ENCODE results near the gene FGR. TPM values are rescaled to one million over a fixed set of nuclear protein-coding genes. Genes with fewer than 3 reads are reported as not detected.
A peak's percentile ranks its signal among the peaks of the same experiment; 100 is the strongest.

FGR gene
- total and polyA plus RNA-seq, 2 of the 13 experiments (the other 11 are each of a cell fraction or from before 2014, with no cell fraction given), result not detected

DNA sequence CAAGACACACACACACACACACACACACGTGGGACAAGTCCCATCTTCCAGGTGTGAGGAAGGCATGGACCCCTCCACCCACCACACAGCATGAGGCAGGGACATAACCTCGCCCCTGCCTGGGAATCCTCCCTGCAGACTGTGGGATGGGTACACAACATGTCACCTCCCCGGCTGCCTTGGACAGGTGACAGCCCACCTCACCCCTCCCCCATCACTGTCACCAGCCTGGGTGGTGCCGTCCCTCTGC is 71.7 kb downstream of the FGR start (continued):
- TF ChIP-seq, protein P1, sequence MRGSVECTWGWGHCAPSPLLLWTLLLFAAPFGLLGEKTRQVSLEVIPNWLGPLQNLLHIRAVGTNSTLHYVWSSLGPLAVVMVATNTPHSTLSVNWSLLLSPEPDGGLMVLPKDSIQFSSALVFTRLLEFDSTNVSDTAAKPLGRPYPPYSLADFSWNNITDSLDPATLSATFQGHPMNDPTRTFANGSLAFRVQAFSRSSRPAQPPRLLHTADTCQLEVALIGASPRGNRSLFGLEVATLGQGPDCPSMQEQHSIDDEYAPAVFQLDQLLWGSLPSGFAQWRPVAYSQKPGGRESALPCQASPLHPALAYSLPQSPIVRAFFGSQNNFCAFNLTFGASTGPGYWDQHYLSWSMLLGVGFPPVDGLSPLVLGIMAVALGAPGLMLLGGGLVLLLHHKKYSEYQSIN (CRISPR knock-in tag; IDR thresholded peaks at IDR 0.05; ENCODE audit: borderline replicate concordance), result no peak
- no peak for TF ChIP-seq ZEB1 (IDR thresholded peaks at IDR 0.05; ENCODE audit: insufficient replicate concordance, low read depth)
- no peak for TF ChIP-seq MZF1 (CRISPR knock-in tag; IDR thresholded peaks at IDR 0.05; ENCODE audit: borderline replicate concordance)
- no peak for TF ChIP-seq NCOR1 (IDR thresholded peaks at IDR 0.05; ENCODE audit: borderline replicate concordance, low read length)
- TF ChIP-seq, protein P2, sequence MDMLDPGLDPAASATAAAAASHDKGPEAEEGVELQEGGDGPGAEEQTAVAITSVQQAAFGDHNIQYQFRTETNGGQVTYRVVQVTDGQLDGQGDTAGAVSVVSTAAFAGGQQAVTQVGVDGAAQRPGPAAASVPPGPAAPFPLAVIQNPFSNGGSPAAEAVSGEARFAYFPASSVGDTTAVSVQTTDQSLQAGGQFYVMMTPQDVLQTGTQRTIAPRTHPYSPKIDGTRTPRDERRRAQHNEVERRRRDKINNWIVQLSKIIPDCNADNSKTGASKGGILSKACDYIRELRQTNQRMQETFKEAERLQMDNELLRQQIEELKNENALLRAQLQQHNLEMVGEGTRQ (IDR thresholded peaks at IDR 0.05; ENCODE audit: low read depth, low read length), result no peak
- TF ChIP-seq, protein P2 (CRISPR knock-in tag; IDR thresholded peaks at IDR 0.05; ENCODE audit: borderline replicate concordance), result no peak
- TF ChIP-seq, protein P3, sequence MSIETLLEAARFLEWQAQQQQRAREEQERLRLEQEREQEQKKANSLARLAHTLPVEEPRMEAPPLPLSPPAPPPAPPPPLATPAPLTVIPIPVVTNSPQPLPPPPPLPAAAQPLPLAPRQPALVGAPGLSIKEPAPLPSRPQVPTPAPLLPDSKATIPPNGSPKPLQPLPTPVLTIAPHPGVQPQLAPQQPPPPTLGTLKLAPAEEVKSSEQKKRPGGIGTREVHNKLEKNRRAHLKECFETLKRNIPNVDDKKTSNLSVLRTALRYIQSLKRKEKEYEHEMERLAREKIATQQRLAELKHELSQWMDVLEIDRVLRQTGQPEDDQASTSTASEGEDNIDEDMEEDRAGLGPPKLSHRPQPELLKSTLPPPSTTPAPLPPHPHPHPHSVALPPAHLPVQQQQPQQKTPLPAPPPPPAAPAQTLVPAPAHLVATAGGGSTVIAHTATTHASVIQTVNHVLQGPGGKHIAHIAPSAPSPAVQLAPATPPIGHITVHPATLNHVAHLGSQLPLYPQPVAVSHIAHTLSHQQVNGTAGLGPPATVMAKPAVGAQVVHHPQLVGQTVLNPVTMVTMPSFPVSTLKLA (IDR thresholded peaks at IDR 0.05), result peak; percentile 29
- TF ChIP-seq, protein P4, sequence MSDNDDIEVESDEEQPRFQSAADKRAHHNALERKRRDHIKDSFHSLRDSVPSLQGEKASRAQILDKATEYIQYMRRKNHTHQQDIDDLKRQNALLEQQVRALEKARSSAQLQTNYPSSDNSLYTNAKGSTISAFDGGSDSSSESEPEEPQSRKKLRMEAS (IDR thresholded peaks at IDR 0.05), result no peak
- TF ChIP-seq, protein P5, sequence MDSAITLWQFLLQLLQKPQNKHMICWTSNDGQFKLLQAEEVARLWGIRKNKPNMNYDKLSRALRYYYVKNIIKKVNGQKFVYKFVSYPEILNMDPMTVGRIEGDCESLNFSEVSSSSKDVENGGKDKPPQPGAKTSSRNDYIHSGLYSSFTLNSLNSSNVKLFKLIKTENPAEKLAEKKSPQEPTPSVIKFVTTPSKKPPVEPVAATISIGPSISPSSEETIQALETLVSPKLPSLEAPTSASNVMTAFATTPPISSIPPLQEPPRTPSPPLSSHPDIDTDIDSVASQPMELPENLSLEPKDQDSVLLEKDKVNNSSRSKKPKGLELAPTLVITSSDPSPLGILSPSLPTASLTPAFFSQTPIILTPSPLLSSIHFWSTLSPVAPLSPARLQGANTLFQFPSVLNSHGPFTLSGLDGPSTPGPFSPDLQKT (CRISPR knock-in tag; IDR thresholded peaks at IDR 0.05; ENCODE audit: borderline replicate concordance), result no peak
- TF ChIP-seq WIZ (CRISPR knock-in tag; IDR thresholded peaks at IDR 0.05), result no peak
- TF ChIP-seq, protein P6, sequence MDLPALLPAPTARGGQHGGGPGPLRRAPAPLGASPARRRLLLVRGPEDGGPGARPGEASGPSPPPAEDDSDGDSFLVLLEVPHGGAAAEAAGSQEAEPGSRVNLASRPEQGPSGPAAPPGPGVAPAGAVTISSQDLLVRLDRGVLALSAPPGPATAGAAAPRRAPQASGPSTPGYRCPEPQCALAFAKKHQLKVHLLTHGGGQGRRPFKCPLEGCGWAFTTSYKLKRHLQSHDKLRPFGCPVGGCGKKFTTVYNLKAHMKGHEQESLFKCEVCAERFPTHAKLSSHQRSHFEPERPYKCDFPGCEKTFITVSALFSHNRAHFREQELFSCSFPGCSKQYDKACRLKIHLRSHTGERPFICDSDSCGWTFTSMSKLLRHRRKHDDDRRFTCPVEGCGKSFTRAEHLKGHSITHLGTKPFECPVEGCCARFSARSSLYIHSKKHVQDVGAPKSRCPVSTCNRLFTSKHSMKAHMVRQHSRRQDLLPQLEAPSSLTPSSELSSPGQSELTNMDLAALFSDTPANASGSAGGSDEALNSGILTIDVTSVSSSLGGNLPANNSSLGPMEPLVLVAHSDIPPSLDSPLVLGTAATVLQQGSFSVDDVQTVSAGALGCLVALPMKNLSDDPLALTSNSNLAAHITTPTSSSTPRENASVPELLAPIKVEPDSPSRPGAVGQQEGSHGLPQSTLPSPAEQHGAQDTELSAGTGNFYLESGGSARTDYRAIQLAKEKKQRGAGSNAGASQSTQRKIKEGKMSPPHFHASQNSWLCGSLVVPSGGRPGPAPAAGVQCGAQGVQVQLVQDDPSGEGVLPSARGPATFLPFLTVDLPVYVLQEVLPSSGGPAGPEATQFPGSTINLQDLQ (CRISPR knock-in tag; IDR thresholded peaks at IDR 0.05), result peak; percentile 72; the same call in 1 of the 2 replicates
- no peak for TF ChIP-seq IRF2 (CRISPR knock-in tag; IDR thresholded peaks at IDR 0.05)
- TF ChIP-seq HDAC6 (IDR thresholded peaks at IDR 0.05; ENCODE audit: low read depth, low read length), result no peak
